ENCODE data around the gene CDO1. TPM values are rescaled to one million over a fixed set of nuclear protein-coding genes. Genes with fewer than 3 reads are reported as not detected.

CDO1 gene
- total and polyA plus RNA-seq, 9 of the 15 experiments (the other 6 are each of a cell fraction or from before 2014, with no cell fraction given): 0.16 to 0.22 TPM; not detected in 7

DNA sequence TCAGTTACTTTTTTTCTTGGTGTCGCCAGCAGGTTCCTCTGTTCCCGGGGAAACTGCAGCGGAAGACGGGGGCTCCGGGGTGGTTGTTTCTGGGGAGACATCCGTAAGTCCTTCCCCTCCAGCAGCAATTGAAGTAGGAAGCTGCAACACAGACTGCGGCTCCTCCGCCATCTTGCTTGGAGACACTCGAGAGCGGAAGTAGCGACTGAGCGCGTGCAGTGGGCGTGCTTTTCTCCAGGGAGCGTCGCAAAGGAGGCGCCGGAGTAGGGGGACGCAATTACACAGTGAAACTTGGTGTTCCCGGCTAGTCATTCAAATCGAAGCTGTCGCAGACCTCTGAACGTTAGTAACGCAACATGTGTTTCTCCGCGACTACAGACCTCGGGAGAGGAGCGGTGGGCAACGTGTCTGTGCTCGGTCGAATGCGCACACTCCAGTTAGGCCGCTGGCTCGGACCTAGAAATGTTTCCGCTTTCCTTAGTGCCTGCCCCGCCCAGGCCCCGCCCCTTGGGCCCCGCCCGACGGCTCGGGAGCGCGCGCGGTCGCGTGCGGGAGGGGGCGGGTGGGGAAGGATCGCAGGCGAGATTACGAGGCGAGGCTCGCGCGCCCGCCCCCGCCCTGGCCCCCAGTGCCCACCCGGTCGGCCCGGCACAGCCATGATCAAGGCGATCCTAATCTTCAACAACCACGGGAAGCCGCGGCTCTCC, 25.1 kb upstream of the CDO1 start, which contains the start of the genes AP3S1 and ATG12 (continued):
- TF ChIP-seq CEBPG (CRISPR knock-in tag; IDR thresholded peaks at IDR 0.05) (no peak; the same call in 1 of the 2 replicates), CEBPG (tag; conservative IDR thresholded peaks at IDR 0.05 in 1 of 2, IDR thresholded peaks at IDR 0.05 in 1 of 2) (0 out of 4 replicates have a peak, but pooled peaks of 1 of the 2 experiments have one; percentile 19), KLF13 (tag; IDR thresholded peaks at IDR 0.05; ENCODE audit: borderline replicate concordance, low read depth) (no peak), FOSL1 (tag; conservative IDR thresholded peaks at IDR 0.05) (peak; percentile 26; the same call in 1 of the 2 replicates), MYNN (IDR thresholded peaks at IDR 0.05) (peak; percentile 50; the same call in 1 of the 2 replicates), MYNN (CRISPR knock-in tag; IDR thresholded peaks at IDR 0.05) (no peak), SIN3B (IDR thresholded peaks at IDR 0.05; ENCODE audit: low read depth) (peak; percentile 72; the same call in 1 of the 2 replicates), TCF3 (CRISPR knock-in tag; IDR thresholded peaks at IDR 0.05) (peak; percentile 11; the same call in 1 of the 2 replicates), BMI1 (IDR thresholded peaks at IDR 0.05; ENCODE audit: low read length) (no peak)
- TF ChIP-seq, protein P1, sequence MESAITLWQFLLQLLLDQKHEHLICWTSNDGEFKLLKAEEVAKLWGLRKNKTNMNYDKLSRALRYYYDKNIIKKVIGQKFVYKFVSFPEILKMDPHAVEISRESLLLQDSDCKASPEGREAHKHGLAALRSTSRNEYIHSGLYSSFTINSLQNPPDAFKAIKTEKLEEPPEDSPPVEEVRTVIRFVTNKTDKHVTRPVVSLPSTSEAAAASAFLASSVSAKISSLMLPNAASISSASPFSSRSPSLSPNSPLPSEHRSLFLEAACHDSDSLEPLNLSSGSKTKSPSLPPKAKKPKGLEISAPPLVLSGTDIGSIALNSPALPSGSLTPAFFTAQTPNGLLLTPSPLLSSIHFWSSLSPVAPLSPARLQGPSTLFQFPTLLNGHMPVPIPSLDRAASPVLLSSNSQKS (CRISPR knock-in tag; IDR thresholded peaks at IDR 0.05): no peak
- TF ChIP-seq, protein P2, sequence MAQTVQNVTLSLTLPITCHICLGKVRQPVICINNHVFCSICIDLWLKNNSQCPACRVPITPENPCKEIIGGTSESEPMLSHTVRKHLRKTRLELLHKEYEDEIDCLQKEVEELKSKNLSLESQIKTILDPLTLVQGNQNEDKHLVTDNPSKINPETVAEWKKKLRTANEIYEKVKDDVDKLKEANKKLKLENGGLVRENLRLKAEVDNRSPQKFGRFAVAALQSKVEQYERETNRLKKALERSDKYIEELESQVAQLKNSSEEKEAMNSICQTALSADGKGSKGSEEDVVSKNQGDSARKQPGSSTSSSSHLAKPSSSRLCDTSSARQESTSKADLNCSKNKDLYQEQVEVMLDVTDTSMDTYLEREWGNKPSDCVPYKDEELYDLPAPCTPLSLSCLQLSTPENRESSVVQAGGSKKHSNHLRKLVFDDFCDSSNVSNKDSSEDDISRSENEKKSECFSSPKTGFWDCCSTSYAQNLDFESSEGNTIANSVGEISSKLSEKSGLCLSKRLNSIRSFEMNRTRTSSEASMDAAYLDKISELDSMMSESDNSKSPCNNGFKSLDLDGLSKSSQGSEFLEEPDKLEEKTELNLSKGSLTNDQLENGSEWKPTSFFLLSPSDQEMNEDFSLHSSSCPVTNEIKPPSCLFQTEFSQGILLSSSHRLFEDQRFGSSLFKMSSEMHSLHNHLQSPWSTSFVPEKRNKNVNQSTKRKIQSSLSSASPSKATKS (CRISPR knock-in tag; IDR thresholded peaks at IDR 0.05): no peak
- TF ChIP-seq, protein P3, sequence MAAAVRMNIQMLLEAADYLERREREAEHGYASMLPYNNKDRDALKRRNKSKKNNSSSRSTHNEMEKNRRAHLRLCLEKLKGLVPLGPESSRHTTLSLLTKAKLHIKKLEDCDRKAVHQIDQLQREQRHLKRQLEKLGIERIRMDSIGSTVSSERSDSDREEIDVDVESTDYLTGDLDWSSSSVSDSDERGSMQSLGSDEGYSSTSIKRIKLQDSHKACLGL (CRISPR knock-in tag; IDR thresholded peaks at IDR 0.05; ENCODE audit: borderline replicate concordance, poor library complexity, severe bottlenecking): no peak
- TF ChIP-seq, protein P4, sequence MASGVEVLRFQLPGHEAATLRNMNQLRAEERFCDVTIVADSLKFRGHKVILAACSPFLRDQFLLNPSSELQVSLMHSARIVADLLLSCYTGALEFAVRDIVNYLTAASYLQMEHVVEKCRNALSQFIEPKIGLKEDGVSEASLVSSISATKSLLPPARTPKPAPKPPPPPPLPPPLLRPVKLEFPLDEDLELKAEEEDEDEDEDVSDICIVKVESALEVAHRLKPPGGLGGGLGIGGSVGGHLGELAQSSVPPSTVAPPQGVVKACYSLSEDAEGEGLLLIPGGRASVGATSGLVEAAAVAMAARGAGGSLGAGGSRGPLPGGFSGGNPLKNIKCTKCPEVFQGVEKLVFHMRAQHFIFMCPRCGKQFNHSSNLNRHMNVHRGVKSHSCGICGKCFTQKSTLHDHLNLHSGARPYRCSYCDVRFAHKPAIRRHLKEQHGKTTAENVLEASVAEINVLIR (CRISPR knock-in tag; IDR thresholded peaks at IDR 0.05): peak; percentile 49; the same call in 1 of the 2 replicates
- TF ChIP-seq, protein P5, sequence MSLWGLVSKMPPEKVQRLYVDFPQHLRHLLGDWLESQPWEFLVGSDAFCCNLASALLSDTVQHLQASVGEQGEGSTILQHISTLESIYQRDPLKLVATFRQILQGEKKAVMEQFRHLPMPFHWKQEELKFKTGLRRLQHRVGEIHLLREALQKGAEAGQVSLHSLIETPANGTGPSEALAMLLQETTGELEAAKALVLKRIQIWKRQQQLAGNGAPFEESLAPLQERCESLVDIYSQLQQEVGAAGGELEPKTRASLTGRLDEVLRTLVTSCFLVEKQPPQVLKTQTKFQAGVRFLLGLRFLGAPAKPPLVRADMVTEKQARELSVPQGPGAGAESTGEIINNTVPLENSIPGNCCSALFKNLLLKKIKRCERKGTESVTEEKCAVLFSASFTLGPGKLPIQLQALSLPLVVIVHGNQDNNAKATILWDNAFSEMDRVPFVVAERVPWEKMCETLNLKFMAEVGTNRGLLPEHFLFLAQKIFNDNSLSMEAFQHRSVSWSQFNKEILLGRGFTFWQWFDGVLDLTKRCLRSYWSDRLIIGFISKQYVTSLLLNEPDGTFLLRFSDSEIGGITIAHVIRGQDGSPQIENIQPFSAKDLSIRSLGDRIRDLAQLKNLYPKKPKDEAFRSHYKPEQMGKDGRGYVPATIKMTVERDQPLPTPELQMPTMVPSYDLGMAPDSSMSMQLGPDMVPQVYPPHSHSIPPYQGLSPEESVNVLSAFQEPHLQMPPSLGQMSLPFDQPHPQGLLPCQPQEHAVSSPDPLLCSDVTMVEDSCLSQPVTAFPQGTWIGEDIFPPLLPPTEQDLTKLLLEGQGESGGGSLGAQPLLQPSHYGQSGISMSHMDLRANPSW (CRISPR knock-in tag; IDR thresholded peaks at IDR 0.05): no peak
- TF ChIP-seq, protein P6, sequence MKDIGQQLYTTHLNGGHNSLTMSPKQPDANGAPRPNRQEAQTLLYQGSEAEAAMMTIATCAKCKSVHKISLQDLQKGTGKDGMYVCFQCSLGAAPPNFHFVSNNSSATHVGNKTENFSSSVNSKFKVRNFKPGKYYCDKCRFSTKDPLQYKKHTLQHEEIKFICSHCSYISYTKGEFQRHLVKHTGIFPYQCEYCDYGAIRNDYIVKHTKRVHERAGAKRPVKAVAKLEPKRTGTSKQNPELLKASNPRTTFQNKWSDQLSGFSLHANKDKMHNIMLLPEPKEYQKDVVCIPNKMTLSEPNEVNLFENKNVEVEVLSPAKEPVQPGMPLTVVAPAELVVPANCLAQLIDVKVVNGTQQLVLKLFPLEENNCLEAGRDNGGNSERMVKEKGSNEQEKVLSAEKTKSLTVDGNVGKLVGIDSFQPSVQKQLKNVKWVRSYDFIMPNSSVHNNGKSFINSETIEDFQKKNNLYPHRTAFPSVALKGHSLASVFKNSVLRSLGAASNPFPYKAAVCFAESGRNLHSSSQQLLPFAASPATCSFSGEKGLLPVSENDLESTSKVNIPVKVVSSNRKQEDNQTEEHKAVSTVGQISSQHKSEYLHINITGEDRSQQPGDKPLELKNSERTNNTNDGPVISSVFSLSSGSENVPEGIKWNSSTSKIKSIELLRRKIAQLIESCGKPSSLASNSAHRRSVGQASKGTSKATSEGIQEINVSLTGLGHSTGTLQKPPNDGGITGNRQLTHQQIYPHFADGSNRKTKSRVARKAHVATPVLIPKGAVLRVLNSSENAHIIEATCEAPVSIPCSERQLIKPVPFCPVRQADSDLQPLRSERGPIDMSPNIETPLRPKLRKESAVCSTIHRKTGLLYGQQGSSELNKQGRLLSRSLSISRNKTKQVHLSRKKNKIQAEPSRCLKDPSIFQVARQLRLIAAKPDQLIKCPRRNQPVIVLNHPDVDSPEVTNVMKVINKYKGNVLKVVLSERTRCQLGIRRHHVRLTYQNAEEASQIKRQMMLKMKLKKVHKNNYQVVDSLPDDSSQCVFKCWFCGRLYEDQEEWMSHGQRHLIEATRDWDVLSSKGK (CRISPR knock-in tag; IDR thresholded peaks at IDR 0.05): no peak
